HL-60 (cell line): ENCODE measurements around the gene CTNNA3.

Experiments
- DNase-seq, 2 experiments: peaks; one replicate each; pipeline ENCODE4 v3.0.0-alpha.2; 2010 to 2020; ENCODE audit warnings: low read depth in 1 of 2, low spot score in 1 of 2
- H3K27ac ChIP-seq: fragments of 250-450 bp; sonication (Bioruptor Pico); replicated peaks from 2 replicates; pipeline ENCODE4 v1.5.1; 2020; ENCODE audit warnings: mild to moderate bottlenecking, moderate library complexity
- H3K27me3 ChIP-seq: fragments of 250-450 bp; sonication (Bioruptor Pico); 2 replicates; pipeline ENCODE4 v1.5.1; 2021; ENCODE audit warnings: mild to moderate bottlenecking, moderate library complexity; ENCODE audit not compliant: insufficient read depth, poor library complexity, severe bottlenecking
- H3K4me3 ChIP-seq: replicated peaks from 2 replicates; pipeline ENCODE4 v1.5.1; 2011; ENCODE audit warnings: mild to moderate bottlenecking, control low read depth, low read length; ENCODE audit not compliant: insufficient read depth
- GABPA ChIP-seq: IDR thresholded peaks from 2 replicates; pipeline ENCODE4 v1.6.1; 2012; ENCODE audit warnings: low read depth
- POLR2AphosphoS5 ChIP-seq: IDR thresholded peaks from 2 replicates; pipeline ENCODE4 v1.6.1; 2012; ENCODE audit warnings: low read depth
- SPI1 ChIP-seq: IDR thresholded peaks from 2 replicates; pipeline ENCODE4 v1.6.1; 2012; ENCODE audit warnings: low read depth, mild to moderate bottlenecking, borderline replicate concordance
- TF ChIP-seq, protein P1 (sequence below): IDR thresholded peaks from one replicate; pipeline ENCODE4 v1.5.1; 2011; ENCODE audit warnings: low read length, control low read depth, inconsistent platforms; ENCODE audit not compliant: insufficient read depth
- TF ChIP-seq, protein P2 (sequence below): IDR thresholded peaks from 2 replicates; pipeline ENCODE4 v1.6.1; 2012; ENCODE audit warnings: low read depth; ENCODE audit not compliant: insufficient replicate concordance

CTNNA3 gene

DNA sequence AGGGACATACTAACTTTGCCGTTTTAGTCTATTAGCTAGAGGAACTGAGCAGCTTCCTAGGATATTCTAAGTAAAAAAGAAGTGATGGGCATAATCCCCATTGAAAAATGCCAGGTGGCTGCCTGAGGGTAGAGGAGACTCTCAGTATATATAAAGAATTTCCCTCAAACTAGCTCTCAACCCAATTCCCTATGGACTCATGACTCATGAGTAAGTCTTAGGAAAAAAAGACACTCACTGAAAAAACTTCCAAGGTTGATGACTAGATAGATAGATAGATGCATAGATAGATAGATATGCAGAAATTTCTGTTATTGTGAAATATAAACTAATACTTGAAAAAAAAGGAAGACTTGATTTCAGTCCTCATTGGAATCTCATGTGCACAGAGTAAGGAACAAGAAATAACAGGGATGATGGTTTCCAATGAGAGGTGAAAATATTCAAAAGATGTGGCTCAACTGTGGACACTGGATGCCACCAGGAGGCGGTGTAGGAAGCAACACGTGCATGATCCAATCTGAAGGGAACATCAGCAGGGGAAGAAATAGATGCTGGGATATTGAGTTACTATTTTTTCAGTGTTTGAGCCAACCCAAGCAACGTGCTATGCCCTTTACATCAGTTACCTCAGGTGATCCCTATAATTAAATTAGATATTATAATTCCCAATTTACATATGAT lies 1481.1 kb downstream of the CTNNA3 start:
- Histone ChIP-seq H3K27me3 (no peaks in the 10 kb centered on the region), H3K27ac (no peak overlapping the region), H3K4me3 (no peak overlapping the region)
- no peak for TF ChIP-seq POLR2AphosphoS5
- TF ChIP-seq GABPA = no peak
- TF ChIP-seq, protein P1, sequence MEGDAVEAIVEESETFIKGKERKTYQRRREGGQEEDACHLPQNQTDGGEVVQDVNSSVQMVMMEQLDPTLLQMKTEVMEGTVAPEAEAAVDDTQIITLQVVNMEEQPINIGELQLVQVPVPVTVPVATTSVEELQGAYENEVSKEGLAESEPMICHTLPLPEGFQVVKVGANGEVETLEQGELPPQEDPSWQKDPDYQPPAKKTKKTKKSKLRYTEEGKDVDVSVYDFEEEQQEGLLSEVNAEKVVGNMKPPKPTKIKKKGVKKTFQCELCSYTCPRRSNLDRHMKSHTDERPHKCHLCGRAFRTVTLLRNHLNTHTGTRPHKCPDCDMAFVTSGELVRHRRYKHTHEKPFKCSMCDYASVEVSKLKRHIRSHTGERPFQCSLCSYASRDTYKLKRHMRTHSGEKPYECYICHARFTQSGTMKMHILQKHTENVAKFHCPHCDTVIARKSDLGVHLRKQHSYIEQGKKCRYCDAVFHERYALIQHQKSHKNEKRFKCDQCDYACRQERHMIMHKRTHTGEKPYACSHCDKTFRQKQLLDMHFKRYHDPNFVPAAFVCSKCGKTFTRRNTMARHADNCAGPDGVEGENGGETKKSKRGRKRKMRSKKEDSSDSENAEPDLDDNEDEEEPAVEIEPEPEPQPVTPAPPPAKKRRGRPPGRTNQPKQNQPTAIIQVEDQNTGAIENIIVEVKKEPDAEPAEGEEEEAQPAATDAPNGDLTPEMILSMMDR = no peak
- TF ChIP-seq, protein P2, sequence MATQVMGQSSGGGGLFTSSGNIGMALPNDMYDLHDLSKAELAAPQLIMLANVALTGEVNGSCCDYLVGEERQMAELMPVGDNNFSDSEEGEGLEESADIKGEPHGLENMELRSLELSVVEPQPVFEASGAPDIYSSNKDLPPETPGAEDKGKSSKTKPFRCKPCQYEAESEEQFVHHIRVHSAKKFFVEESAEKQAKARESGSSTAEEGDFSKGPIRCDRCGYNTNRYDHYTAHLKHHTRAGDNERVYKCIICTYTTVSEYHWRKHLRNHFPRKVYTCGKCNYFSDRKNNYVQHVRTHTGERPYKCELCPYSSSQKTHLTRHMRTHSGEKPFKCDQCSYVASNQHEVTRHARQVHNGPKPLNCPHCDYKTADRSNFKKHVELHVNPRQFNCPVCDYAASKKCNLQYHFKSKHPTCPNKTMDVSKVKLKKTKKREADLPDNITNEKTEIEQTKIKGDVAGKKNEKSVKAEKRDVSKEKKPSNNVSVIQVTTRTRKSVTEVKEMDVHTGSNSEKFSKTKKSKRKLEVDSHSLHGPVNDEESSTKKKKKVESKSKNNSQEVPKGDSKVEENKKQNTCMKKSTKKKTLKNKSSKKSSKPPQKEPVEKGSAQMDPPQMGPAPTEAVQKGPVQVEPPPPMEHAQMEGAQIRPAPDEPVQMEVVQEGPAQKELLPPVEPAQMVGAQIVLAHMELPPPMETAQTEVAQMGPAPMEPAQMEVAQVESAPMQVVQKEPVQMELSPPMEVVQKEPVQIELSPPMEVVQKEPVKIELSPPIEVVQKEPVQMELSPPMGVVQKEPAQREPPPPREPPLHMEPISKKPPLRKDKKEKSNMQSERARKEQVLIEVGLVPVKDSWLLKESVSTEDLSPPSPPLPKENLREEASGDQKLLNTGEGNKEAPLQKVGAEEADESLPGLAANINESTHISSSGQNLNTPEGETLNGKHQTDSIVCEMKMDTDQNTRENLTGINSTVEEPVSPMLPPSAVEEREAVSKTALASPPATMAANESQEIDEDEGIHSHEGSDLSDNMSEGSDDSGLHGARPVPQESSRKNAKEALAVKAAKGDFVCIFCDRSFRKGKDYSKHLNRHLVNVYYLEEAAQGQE = no peak
- no peak for TF ChIP-seq SPI1
- DNase-seq = no peak

DNA sequence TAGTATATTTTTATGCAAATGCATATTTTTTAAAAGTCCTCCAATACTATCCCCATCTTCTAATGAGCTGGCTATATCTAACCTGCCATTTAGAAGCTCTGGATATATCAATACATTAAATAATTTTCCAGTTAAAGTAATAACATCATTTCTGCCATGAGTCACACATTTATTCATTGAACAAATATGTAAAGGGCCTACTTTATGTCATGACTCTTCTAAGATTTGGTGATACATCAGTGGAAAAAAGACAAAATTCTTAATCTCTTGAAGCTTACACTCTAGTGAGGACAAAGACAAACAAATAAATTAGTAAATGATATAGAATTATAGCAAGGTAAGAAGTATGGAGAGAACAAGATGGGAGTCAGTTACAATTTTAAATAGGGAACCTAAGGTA lies 1487.0 kb downstream of the CTNNA3 start:
- H3K27me3 ChIP-seq = no peaks in the 10 kb centered on the region
- TF ChIP-seq GABPA (no peak), POLR2AphosphoS5 (no peak), SPI1 (no peak)
- TF ChIP-seq, protein P2 = no peak
- TF ChIP-seq, protein P1 = no peak
- no peak overlapping the region for H3K4me3 ChIP-seq
- H3K27ac ChIP-seq = no peak overlapping the region
- no peak for DNase-seq

DNA sequence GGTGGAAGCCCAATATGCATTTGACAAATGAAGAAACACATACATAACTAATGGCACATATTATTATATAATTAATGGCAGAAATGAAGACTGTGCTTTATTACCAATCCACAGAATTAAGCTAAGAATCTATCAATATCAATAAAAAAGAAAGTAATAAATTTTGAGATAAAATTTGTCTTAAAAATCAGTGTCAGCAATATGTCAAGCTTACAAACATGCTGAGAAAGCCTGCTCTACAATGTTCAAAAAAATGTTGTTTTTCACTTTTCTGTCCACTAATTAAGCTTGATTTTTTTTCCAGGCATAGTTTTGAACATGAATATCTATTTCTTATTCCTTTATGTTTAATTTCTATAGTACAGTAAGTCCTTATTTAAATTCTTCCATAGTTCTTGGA lies 1491.2 kb downstream of the CTNNA3 start:
- no peak for TF ChIP-seq GABPA
- no peak for TF ChIP-seq POLR2AphosphoS5
- TF ChIP-seq, protein P2 = no peak
- Histone ChIP-seq H3K27me3 (no peaks in the 10 kb centered on the region), H3K27ac (no peak overlapping the region), H3K4me3 (no peak overlapping the region)
- no peak for DNase-seq
